Liver (tissue), 9 donors: Measurements from ENCODE around the gene PLAC8L1. TPM values are rescaled to one million over a fixed set of nuclear protein-coding genes. Genes with fewer than 3 reads are reported as not detected.

Experiments used
- DNase-seq: peaks from one replicate; pipeline ENCODE4 v3.0.0-alpha.2; 2017; ENCODE audit warnings: low spot score
- H3K27ac ChIP-seq, 2 donors: one replicate each; pipeline ENCODE4 v1.7.0; 2013; ENCODE audit warnings: inconsistent platforms in 2 of 2, low read length in 2 of 2, control low read depth in 1 of 2, low read depth in 1 of 2, mild to moderate bottlenecking in 1 of 2
- H3K27me3 ChIP-seq, 4 donors: one replicate each; pipeline versions ENCODE4 v1.6.1 to v1.7.0; 2013; ENCODE audit warnings: low read length in 3 of 4, inconsistent platforms in 1 of 4, mild to moderate bottlenecking in 1 of 4, moderate library complexity in 1 of 4; ENCODE audit not compliant: control insufficient read depth in 4 of 4, insufficient read depth in 4 of 4
- H3K36me3 ChIP-seq, 4 donors: one replicate each; pipeline versions ENCODE4 v1.6.1 to v1.7.0; 2013; ENCODE audit warnings: low read length in 3 of 4, mild to moderate bottlenecking in 3 of 4, low read depth in 1 of 4, moderate library complexity in 1 of 4; ENCODE audit not compliant: control insufficient read depth in 4 of 4, insufficient read depth in 3 of 4
- H3K4me1 ChIP-seq, 4 donors: one replicate each; pipeline versions ENCODE4 v1.6.1 to v1.7.0; 2013; ENCODE audit warnings: low read length in 3 of 4, mild to moderate bottlenecking in 3 of 4, moderate library complexity in 1 of 4; ENCODE audit not compliant: control insufficient read depth in 4 of 4, insufficient read depth in 4 of 4
- H3K4me3 ChIP-seq, 3 donors: one replicate each; pipeline versions ENCODE4 v1.6.1 to v1.7.0; 2013; ENCODE audit warnings: low read length in 3 of 3, control low read depth in 1 of 3, low read depth in 1 of 3, mild to moderate bottlenecking in 1 of 3
- H3K9ac ChIP-seq, 2 donors: one replicate each; pipeline ENCODE4 v1.7.0; 2013; ENCODE audit warnings: low read length in 2 of 2, mild to moderate bottlenecking in 2 of 2, moderate library complexity in 2 of 2, control low read depth in 1 of 2, low read depth in 1 of 2
- H3K9me3 ChIP-seq, 4 donors: one replicate each; pipeline versions ENCODE4 v1.6.1 to v1.7.0; 2013; ENCODE audit warnings: low read length in 3 of 4; ENCODE audit not compliant: control insufficient read depth in 4 of 4
- ATF3 ChIP-seq: IDR thresholded peaks from 2 replicates; pipeline ENCODE4 v1.6.1; 2016; ENCODE audit warnings: antibody characterized with exemption
- CTCF ChIP-seq: fragments of 150-350 bp; IDR thresholded peaks from 2 replicates; pipeline ENCODE4 v1.5.1; 2017; ENCODE audit warnings: improper control_type of control experiment, low read depth, low read length; ENCODE audit not compliant: missing input control
- FOXA1 ChIP-seq: IDR thresholded peaks from 2 replicates; pipeline ENCODE4 v1.6.1; 2016; ENCODE audit warnings: antibody characterized with exemption
- GABPA ChIP-seq, 2 donors: IDR thresholded peaks in 1 of 2; conservative IDR thresholded peaks in 1 of 2; 2 replicates each; pipeline ENCODE4 v1.6.1; 2016; ENCODE audit warnings: antibody characterized with exemption in 2 of 2, mild to moderate bottlenecking in 1 of 2, moderate library complexity in 1 of 2
- JUND ChIP-seq, 2 donors: IDR thresholded peaks; 2 replicates each; pipeline ENCODE4 v1.6.1; 2016; ENCODE audit warnings: antibody characterized with exemption in 2 of 2
- MAX ChIP-seq: IDR thresholded peaks from 2 replicates; pipeline ENCODE4 v1.6.1; 2016; ENCODE audit warnings: antibody characterized with exemption
- NR2F2 ChIP-seq: IDR thresholded peaks from 2 replicates; pipeline ENCODE4 v1.6.1; 2016; ENCODE audit warnings: antibody characterized with exemption
- RAD21 ChIP-seq, 2 donors: IDR thresholded peaks; 2 replicates each; pipeline ENCODE4 v1.6.1; 2016; ENCODE audit warnings: antibody characterized with exemption in 2 of 2, mild to moderate bottlenecking in 2 of 2
- REST ChIP-seq: IDR thresholded peaks from 2 replicates; pipeline ENCODE4 v1.6.1; 2016; ENCODE audit warnings: antibody characterized with exemption, mild to moderate bottlenecking
- RXRA ChIP-seq, 2 donors: IDR thresholded peaks; 2 replicates each; pipeline ENCODE4 v1.6.1; 2017 to 2018; ENCODE audit warnings: antibody characterized with exemption in 2 of 2, mild to moderate bottlenecking in 1 of 2
- WGBS: extraction: QIAGEN DNeasy Blood & Tissue Kit; methylation state at CpG from one replicate; pipeline ENCODE4 v1.1.7; 2013; 5-methylcytosine and 5-hydroxymethylcytosine counted together
- polyA plus RNA-seq, 2 donors: library from polyadenylated mRNA; stranded (reverse) in 1 of 2; unstranded in 1 of 2; fragments of 200-250 nt in 1 of 2; fragments of >200 nt in 1 of 2; fragmentation: Nextera tagmentation in 1 of 2; extraction: Ambion mirVana in 1 of 2; gene quantifications; one replicate each; pipeline versions ENCODE4 v1.2.1 to v1.2.3, GENCODE V29; 2013 to 2015
- total RNA-seq, 2 donors: library from RNA; depleted of rRNA; stranded (reverse); fragments of >200 nt; gene quantifications; one replicate each; pipeline ENCODE4 v1.2.3, GENCODE V29; 2014
- donor health status: healthy.
- donor health status: healthy.
- donor health status: healthy.
- donor health status: healthy.
- donor health status: healthy.

PLAC8L1 gene
- total and polyA plus RNA-seq, 4 donors = 0.28 TPM; not detected in 3

GRCh38 chr5:146137967-146138403 is 32.6 kb upstream of the PLAC8L1 start (continued):
- no peak for TF ChIP-seq REST

- TF ChIP-seq ATF3 (no peak), FOXA1 (no peak), RAD21 (IDR thresholded peaks at IDR 0.05) (peak; percentile 76 to 85), CTCF (peak; percentile 52)
- WGBS = 66% methylated on average over 3 of the region's 3 CpGs
- Histone ChIP-seq H3K36me3 (peaks cover 7 to 60% (median 31%) of the 10 kb centered on the region in 4 donors), H3K4me1 (no peaks in the 10 kb centered on the region), H3K27ac (no peak overlapping the region), H3K9ac (no peak overlapping the region), H3K27me3 (no peaks in the 10 kb centered on the region), H3K4me3 (no peak overlapping the region), H3K9me3 (no peaks in the 10 kb centered on the region)
- no peak for DNase-seq
Measured at GRCh38 chr5:146130440-146131045, 25.2 kb upstream of the PLAC8L1 start.

- H3K36me3 ChIP-seq = peaks cover 8 to 57% (median 42%) of the 10 kb centered on the region in 4 donors
- no peak for TF ChIP-seq JUND (IDR thresholded peaks at IDR 0.05)
- TF ChIP-seq NR2F2 = no peak
- TF ChIP-seq RAD21 (IDR thresholded peaks at IDR 0.05) = no peak
- no peak for TF ChIP-seq MAX
- no peak for TF ChIP-seq GABPA (IDR thresholded peaks at IDR 0.05 in 1 of 2, conservative IDR thresholded peaks at IDR 0.05 in 1 of 2)
- no peak for TF ChIP-seq RXRA (IDR thresholded peaks at IDR 0.05)
- no peaks in the 10 kb centered on the region for H3K9me3 ChIP-seq
- no peak overlapping the region for H3K9ac ChIP-seq
- DNase-seq = no peak
- no peak overlapping the region for H3K4me3 ChIP-seq
- no peaks in the 10 kb centered on the region for H3K27me3 ChIP-seq
- H3K4me1 ChIP-seq = no peaks in the 10 kb centered on the region
- H3K27ac ChIP-seq = no peak overlapping the region
Measured at GRCh38 chr5:146126068-146126467, 20.7 kb upstream of the PLAC8L1 start.
